Ramos (cell line): ENCODE results near the gene ATP11A.
"Not testable (repeated sequence)": the region's sequence is repeated elsewhere in the genome, so short reads cannot be mapped to it uniquely, and the experiment has no call there.

Source experiments
- in situ Hi-C: fragments of 300-500 bp; cut with MboI; formaldehyde crosslinking; loops from one replicate; pipeline ENCODE4 v1.14.3; 2022; ENCODE audit warnings: low sequenced_read_pairs; ENCODE audit not compliant: unreplicated experiment

Gene ATP11A

DNA sequence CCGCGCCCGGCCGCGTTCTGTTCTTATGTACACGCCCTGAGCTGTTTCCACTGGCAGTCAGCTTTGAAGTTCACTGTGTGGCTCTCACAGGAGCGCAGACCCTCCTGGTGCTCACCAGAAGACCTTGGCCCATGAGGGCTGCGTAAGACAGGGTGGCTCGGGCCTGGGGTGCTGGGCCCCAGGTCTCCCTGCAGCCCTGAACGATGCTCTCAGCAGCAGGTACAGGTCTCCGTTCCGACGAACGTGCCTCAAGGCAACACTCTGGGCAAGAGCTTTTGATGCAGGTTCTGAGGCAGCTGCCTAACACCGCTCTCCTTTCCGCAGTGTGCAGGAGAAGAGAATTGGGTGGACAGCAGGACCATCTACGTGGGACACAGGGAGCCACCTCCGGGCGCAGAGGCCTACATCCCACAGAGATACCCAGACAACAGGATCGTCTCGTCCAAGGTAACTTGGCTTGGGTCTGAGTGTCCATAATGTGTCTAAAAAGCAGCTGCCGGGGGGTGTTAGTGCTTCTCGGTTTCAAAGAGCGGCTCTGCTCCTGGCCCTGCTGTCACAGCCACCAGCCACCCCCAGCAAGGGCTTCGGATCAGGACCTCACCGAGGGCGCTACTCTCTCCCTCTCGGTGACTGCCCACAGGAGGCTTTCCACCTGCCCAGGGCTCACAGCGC, 95.1 kb downstream of the ATP11A start:
- in situ Hi-C loops, result no loop called here

GRCh38 chr13:112785483-112785856, 95.6 kb downstream of the ATP11A start:
- in situ Hi-C loops, result no loop called here

DNA sequence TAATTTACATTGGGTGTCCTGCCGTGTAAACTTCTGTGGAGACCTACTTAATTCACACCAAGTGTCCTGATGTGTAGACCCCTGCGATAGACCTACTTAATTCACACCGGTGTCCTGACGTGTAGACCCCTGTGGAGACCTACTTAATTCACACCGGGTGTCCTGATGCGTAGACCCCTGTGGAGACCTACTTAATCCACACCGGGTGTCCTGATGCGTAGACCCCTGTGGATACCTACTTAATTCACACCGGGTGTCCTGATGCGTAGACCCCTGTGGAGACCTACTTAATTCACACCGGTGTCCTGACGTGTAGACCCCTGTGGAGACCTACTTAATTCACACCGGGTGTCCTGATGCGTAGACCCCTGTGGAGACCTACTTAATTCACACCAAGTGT, 97.0 kb downstream of the ATP11A start:
- in situ Hi-C loops, result not testable (repeated sequence)

DNA sequence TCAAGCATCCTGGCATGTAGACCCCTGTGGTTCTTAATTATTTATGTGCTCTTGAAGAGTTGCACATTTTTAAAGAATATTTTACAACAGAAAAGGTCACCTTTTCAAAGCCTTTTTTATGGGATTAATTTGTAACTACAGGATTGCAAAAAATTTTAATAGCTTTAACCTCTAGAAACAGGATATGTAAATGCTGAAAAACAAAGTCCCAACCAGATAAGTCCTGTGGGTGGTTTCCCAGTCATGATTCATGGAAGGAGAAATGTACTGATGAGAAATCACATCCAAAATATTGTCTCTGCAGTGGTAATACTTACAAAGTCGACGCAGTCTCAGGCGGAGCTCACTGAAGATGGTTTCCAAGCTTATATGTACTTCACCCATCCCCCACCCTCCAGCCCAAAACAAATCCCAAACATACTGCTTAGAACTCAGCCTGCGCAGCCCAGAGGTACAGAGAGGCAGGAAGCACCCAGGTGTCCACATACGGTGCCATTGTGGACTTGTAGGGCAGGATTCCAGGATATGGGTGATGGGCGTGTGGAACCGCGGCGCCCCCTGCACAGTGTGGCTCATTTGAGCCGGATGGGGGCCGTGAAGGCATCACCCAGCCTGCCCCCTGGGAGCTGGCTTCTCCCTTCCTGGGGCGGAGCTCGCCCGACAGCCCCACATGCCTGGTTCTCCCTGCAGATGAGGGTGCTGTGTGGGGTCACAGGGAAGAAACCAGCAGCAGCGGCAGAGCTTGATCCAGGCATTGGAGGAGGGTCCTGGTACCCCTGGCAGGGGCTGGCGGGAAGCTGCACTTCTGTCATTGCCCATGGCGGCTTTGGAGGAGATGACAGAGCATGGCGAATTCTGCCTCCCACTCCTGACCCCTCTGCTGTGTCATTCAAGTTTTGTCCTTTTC, 101.2 kb downstream of the ATP11A start:
- in situ Hi-C loops, result no loop called here

DNA sequence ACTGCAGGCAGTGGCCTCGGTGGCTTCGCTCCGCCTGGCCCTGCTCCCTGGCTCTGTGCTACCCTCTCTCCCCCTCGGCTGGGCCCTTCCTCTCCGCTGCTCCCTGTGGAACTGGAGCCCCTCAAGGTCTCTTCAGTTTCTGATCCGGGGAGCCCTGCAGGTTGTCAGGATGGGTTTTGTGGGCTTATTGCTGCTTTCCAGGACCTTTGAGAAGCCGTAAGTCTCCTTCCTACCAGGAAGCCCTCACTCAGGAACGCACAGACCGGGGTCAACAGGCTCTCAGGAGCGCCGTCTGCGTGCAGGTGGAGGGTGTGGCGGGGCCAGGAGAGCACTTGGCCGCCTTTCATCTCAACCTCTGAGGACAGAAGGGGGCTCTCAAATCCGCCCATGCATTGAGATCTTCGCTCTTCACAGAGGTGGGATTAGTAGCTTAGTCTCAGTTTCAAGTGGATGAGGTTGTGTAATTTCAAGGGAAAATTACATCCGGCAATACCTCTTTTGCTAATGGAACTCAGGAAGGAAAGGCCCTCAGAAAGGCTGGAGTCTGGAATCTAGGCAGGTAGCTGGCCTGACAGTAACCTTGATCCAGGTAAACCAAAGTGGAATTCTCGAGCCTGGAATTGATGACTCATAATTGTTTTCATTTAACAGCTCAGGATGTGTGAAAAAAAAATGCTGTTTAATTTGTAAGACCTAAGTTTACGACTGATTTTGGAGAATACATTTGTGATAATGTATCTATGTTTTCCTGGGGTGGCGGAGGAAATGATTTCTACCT, 102.0 kb downstream of the ATP11A start:
- in situ Hi-C loops, result no loop called here

- in situ Hi-C loops, result no loop called here
Measured at GRCh38 chr13:112792511-112792910, 102.7 kb downstream of the ATP11A start.

DNA sequence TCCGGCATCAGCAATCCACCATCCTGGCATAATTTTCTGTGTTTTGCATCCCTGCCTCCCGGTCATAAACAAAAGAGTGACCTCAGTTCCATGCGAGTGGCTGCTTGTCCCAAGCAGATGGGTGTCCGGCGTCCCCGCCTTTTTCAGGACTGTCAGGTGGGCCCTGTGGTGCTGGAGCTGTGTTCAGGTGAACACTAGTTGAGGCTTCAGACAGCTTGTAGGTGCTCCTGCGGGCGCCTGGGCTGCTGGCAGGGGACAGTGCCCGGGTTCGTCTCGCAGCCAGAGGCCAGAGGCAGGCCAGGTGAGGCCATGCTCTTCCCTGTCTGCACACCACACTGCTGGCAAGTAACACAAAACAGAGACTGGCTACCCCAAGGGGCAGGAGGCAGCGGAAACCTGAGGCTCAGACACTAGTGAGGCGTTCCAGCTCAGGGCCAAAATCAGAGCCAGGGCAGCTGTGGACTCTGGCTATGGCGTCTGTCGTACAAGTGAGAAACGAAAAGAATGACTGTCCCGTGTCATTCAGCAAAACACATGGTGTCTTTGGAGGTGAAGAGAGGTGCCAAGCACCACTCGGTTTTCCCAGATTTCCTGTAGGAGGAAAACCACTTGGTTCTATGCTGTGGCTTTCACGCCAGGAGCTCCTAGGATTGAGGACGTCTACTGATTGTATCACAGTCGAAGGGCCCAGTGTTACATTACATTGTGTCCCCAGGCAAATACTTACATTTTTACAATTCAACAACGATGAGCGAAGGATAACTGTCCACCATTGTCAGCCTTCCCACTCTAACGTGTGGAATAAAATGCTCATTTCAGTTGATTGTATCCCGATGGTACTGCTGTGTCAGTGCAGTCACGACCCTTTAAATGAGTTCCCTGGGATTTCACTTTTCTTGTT, 104.0 kb downstream of the ATP11A start:
- in situ Hi-C loops, result no loop called here

GRCh38 chr13:112795277-112795676, 105.4 kb downstream of the ATP11A start:
- in situ Hi-C loops, result no loop called here

DNA sequence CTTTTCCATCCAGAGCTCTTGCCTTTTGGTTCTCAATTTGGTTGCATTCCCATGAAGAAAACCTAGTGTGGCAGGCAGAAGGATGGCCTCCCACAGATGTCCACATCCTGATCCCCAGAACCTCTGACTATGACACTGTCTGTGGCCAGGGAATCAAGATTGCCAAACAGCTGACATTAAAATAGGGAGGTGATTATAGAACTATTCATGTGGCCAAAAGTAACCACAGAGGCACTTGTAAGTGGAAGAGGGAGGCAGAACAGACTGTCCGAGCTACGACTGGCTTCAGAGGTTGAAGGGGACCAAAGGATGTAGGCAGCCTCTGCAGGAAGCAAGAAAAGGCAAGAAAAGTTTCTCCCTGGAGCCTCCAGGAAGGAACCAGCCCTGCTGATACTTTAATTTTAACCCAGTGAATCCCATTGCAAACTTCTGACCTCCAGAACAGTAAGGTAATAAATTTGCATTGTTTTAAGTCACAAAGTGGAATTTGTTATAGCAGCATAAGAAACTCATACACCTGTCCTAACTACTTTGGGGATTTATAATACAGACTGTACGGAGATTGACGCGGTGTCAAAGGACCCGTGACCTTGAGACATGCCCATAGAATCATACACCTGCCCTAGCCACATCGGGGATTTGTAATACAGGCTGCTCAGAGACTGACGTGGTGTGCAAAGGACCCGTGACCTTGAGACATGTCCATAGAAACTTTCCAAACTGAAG, 106.5 kb downstream of the ATP11A start:
- in situ Hi-C loops, result no loop called here

DNA sequence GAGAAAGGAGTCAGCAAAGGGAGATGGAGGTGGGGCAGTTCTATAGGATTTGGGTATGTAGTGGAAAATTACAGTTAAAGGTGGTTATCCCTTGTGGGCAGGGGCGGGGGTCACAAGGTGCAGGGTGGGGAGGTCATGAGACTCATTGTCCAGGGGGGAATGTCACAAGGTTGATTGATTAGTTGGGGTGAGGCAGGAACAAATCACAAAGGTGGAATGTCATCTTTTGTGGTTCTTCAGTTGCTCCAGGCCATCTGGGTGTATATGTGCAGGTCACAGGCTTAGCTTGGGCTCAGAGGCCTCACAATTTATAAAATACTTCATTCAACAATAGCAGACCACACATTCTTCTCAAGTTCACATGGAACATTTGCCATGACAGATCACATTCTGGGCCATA, 109.6 kb downstream of the ATP11A start:
- in situ Hi-C loops, result no loop called here

DNA sequence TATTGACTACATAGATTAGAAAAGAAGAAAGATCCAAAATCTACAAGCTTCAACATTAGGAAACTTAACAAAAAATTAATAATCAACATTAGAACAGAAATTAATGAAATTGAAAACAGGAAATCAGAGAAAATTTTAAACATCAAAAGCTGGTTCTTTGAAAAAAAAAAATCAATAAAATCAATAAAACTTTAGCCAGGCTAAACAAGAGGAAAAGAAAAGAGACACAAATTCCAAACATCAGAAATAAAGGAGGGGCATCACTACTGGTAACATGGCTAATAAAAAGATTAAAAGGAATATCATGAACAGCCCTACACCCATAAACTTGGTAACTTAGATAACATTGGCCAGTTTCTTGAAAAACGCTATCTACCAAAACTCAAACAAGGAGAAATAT, 110.2 kb downstream of the ATP11A start:
- in situ Hi-C loops, result no loop called here

DNA sequence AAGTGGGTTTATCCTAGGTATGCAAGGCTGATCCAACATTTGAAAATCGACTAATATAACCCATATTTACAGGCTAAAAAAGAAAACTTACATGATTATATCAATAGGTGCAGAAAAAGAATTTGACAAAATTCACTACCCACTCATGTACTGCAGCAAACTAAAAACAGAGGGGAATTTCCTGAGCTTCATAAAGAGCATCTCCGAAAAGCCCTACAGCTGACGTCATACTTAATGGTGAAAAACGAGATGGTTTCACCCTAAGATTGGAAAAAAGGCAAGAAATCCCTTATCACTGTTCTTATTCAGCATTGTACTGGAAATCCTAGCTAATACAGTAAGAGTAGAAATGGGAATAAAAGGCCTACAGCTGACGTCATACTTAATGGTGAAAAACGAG, 111.0 kb downstream of the ATP11A start:
- in situ Hi-C loops, result not testable (repeated sequence)

GRCh38 chr13:112802802-112803195, 113.0 kb downstream of the ATP11A start:
- in situ Hi-C loops, result no loop called here

GRCh38 chr13:112803422-112803821, 113.6 kb downstream of the ATP11A start:
- in situ Hi-C loops, result no loop called here

DNA sequence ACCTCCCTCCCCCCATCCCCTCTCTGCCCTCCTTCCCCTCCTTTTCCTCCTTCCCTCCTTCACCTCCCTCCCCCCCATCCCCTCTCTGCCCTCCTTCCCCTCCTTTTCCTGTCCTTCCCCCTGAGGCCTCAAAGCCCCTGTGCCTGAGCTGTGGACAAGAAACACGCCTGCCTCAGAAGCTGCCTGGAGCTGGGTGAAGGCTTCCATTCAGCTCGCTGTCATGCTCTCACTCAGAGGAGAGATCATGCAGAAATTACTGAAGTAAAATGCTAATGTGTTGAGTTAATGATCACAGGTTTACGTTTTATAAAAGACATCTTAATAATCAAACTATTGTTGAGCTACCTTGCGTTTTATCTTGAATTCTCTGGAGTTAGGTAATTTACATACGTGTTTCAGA, 114.5 kb downstream of the ATP11A start:
- in situ Hi-C loops, result no loop called here

DNA sequence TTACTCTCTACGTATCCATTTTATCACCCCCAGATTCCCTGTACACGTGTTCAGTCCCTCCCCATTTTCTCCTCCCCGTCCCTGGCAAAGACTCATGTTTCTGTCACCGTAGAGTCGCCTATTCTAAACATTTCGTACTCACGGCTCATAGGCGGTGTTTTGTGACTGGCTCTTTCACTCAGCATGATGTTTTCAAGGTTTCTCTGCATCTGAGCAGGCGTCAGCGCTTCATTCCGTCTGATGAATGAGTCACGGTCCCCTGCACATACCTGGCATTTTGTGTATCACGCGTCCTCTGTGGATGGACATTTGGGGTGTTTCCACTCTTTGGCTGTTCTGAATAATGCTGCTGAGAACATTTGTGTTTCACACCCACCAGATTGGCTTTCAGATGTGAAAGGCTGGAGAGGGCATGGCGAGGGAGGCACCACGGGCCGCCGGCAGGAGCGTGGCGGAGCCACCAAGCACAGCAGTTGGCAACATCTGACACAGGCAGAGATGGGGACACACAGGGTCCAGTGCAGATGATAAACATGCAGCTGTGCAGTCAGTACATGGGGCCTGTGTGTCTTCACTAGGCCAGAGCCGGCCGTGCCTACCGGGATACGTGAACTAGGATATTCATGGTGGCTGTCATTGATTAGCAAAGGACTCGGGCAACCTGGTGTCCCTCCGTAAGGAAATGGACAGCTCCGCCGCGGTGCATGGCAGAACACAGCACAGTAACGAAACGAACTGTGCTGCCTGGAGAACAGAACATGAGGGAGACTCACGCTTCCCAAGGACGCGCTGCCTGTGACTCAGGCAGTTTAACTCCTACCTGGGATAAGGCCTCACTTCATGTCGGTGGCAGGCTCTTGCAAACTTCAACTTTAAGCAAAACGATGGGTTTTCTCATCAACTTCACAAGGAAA, 117.2 kb downstream of the ATP11A start:
- in situ Hi-C loops, result no loop called here

- in situ Hi-C loops, result no loop called here
Measured at GRCh38 chr13:112807653-112808376, 118.0 kb downstream of the ATP11A start.
